Measurements from ENCODE around the gene MACROD2.

- no peak for TF ChIP-seq CTCF (IDR thresholded peaks at IDR 0.05)
- TF ChIP-seq ZFX (IDR thresholded peaks at IDR 0.05; ENCODE audit: borderline replicate concordance), result no peak
Measured at GRCh38 chr20:14333721-14334120, 338.4 kb downstream of the MACROD2 start.
